ENCODE measurements around the gene COL18A1. TPM values are rescaled to one million over a fixed set of nuclear protein-coding genes. Genes with fewer than 3 reads are reported as not detected.

COL18A1 gene
- total and polyA plus RNA-seq, 2 of the 8 experiments (the other 6 are each of a cell fraction or from before 2014, with no cell fraction given) = 145 to 201 TPM

GRCh38 chr21:45517249-45518065 lies 112.5 kb downstream of the COL18A1 start:
- no peak overlapping the region for H4K91ac ChIP-seq (replicated peaks; ENCODE audit: insufficient read length, low read length)
- no peak overlapping the region for H3K56ac ChIP-seq (replicated peaks; ENCODE audit: insufficient read length, low read depth, low read length)
- no peaks in the 10 kb centered on the region for H3K27me3 ChIP-seq (replicated peaks in 1 of 4; ENCODE audit: control insufficient read depth in 3 of 4, extremely low read depth in 1 of 4, insufficient read depth in 3 of 4, low read length in 3 of 4)
- no peak overlapping the region for H2AFZ ChIP-seq (ENCODE audit: low read length)
- no peaks in the 10 kb centered on the region for H3K79me1 ChIP-seq (ENCODE audit: low read depth, low read length)
- peaks cover 0 to 22% of the 10 kb centered on the region in 2 experiments for H3K9me3 ChIP-seq (ENCODE audit: insufficient read depth in 2 of 2, low read depth in 1 of 2, low read length in 1 of 2)
- H3K14ac ChIP-seq (ENCODE audit: insufficient read length) = no peak overlapping the region
- no peak overlapping the region for H3K4me2 ChIP-seq (ENCODE audit: insufficient read depth in 1 of 2, low read depth in 2 of 2, low read length in 2 of 2)
- no peak overlapping the region for H4K5ac ChIP-seq (ENCODE audit: insufficient read length, low read depth, low read length)
- no peak overlapping the region for H2AK5ac ChIP-seq (ENCODE audit: low read depth, low read length)
- WGBS, 2 experiments (ENCODE audit: extremely low coverage in 1 of 2, insufficient coverage in 1 of 2, insufficient read length in 1 of 2, insufficient replicate concordance in 2 of 2, low coverage in 1 of 2, low lambda C conversion rate in 2 of 2, missing lambda C conversion rate in 1 of 2) = 90% methylated on average over 12 of the region's 15 CpGs; no CpG with 5 or more reads in 1 of the 2 experiments
- no peak overlapping the region for H2BK15ac ChIP-seq (ENCODE audit: low read length)
- H4K20me1 ChIP-seq (replicated peaks in 1 of 2; ENCODE audit: control insufficient read depth in 1 of 2, insufficient read depth in 2 of 2, low read length in 2 of 2) = peaks cover 6 to 19% of the 10 kb centered on the region in 2 experiments
- no peaks in the 10 kb centered on the region; the same call in 1 of the 2 replicates for H3K23me2 ChIP-seq (ENCODE audit: low read depth, low read length)
- no peak overlapping the region for H3K18ac ChIP-seq (ENCODE audit: extremely low read depth, low read length)
- H3K4me1 ChIP-seq (replicated peaks in 1 of 4; ENCODE audit: control insufficient read depth in 3 of 4, insufficient read depth in 4 of 4, low read length in 3 of 4) = no peaks in the 10 kb centered on the region
- no peak overlapping the region; the same call in 1 of the 2 replicates for H4K8ac ChIP-seq (ENCODE audit: extremely low read depth, insufficient read depth, low read length)
- no peak overlapping the region for H3K9ac ChIP-seq (replicated peaks in 1 of 4; ENCODE audit: extremely low read depth in 1 of 4, low read depth in 3 of 4, low read length in 3 of 4)
- H3K79me2 ChIP-seq (ENCODE audit: control insufficient read depth in 1 of 2, insufficient read depth in 2 of 2, low read length in 2 of 2) = no peaks in the 10 kb centered on the region
- H3K23ac ChIP-seq (ENCODE audit: insufficient read length) = no peak overlapping the region
- H2BK120ac ChIP-seq (replicated peaks; ENCODE audit: low read depth, low read length) = no peak overlapping the region
- no peak overlapping the region for H3K27ac ChIP-seq (ENCODE audit: low read depth, low read length)
- H2BK5ac ChIP-seq (ENCODE audit: low read depth, low read length) = no peak overlapping the region
- H2BK20ac ChIP-seq (ENCODE audit: low read length) = no peak overlapping the region
- peaks cover 0 to 37% (median 14%) of the 10 kb centered on the region in 4 experiments; a peak in 4 of 8 replicates for H3K36me3 ChIP-seq (ENCODE audit: control insufficient read depth in 2 of 4, insufficient read depth in 4 of 4, low read length in 3 of 4)
- ChIA-PET CTCF (ENCODE audit: partially characterized antibody) (interaction anchor here (0.9 to 1.2 kb wide), 4 partner anchors 8 to 227 kb away, joined by 3 to 4 read pairs (median 3); no protein-coding TSS in a partner anchor), POLR2A (ENCODE audit: partially characterized antibody) (interaction anchor here (0.8 to 2.5 kb wide), 3 partner anchors 13 to 18 kb away, joined by 3 to 11 read pairs (median 3); no protein-coding TSS in a partner anchor)
- no peak for FAIRE-seq
- H3K4me3 ChIP-seq (ENCODE audit: extremely low read depth in 1 of 4, insufficient read depth in 2 of 4, low read depth in 3 of 4, low read length in 4 of 4) = no peak overlapping the region
- no peak for DNase-seq (ENCODE audit: low read depth in 1 of 2, low spot score in 2 of 2)
- H3K4ac ChIP-seq (replicated peaks; ENCODE audit: insufficient read length, low read depth, low read length) = no peak overlapping the region
- no peak overlapping the region for H2BK12ac ChIP-seq (ENCODE audit: low read depth, low read length)
- TF ChIP-seq POLR2AphosphoS5 (IDR thresholded peaks at IDR 0.05; ENCODE audit: low read depth, low read length) (no peak), YY1 (IDR thresholded peaks at IDR 0.05; ENCODE audit: low read depth, low read length) (no peak), TAF1 (IDR thresholded peaks at IDR 0.05; ENCODE audit: low read depth, low read length) (no peak), CREB1 (IDR thresholded peaks at IDR 0.05) (no peak), MAFK (IDR thresholded peaks at IDR 0.05; ENCODE audit: low read depth, low read length) (no peak)

Data from H1 (cell line).